ENCODE data around the gene CFAP20DC.

CFAP20DC gene

GRCh38 chr3:59088761-59089160 is 38.9 kb upstream of the CFAP20DC start:
- no peaks in the 10 kb centered on the region for H3K79me1 ChIP-seq (ENCODE audit: low read depth, low read length)
- H3K4me3 ChIP-seq (ENCODE audit: low read length in 2 of 2) = no peak overlapping the region
- WGBS, 2 donors (ENCODE audit: extremely low coverage in 2 of 2, insufficient read length in 2 of 2, insufficient replicate concordance in 1 of 2) = no CpG with 5 or more reads among the region's 1 CpG
- H4K91ac ChIP-seq (ENCODE audit: low read depth, low read length, poor library complexity) = no peak overlapping the region
- no peak for DNase-seq (ENCODE audit: low spot score)
- no peak overlapping the region for H3K14ac ChIP-seq (ENCODE audit: low read length)
- H3K4me2 ChIP-seq (ENCODE audit: insufficient read depth, low read length, poor library complexity, severe bottlenecking) = no peak overlapping the region
- H3K36me3 ChIP-seq (replicated peaks in 1 of 2; ENCODE audit: control insufficient read depth in 2 of 2, insufficient read depth in 2 of 2, low read length in 2 of 2) = no peaks in the 10 kb centered on the region
- H3K27ac ChIP-seq (replicated peaks; ENCODE audit: low read length) = no peak overlapping the region
- H3K9me3 ChIP-seq (replicated peaks in 1 of 2; ENCODE audit: control insufficient read depth in 2 of 2, insufficient read depth in 1 of 2, low read depth in 1 of 2, low read length in 2 of 2) = no peaks in the 10 kb centered on the region
- no peaks in the 10 kb centered on the region for H3K4me1 ChIP-seq (ENCODE audit: control insufficient read depth in 2 of 2, insufficient read depth in 1 of 2, low read depth in 1 of 2, low read length in 2 of 2)
- H2BK5ac ChIP-seq (ENCODE audit: low read length) = no peak overlapping the region
- no peak overlapping the region for H2AK5ac ChIP-seq (ENCODE audit: low read depth, low read length)
- no peak overlapping the region for H2BK15ac ChIP-seq (ENCODE audit: low read length)
- no peak overlapping the region for H3K9ac ChIP-seq (ENCODE audit: low read depth, low read length, poor library complexity)
- H2BK120ac ChIP-seq (ENCODE audit: low read depth, low read length) = no peak overlapping the region
- H3K4ac ChIP-seq (ENCODE audit: low read length) = no peak overlapping the region
- no peak overlapping the region for H2BK12ac ChIP-seq (ENCODE audit: low read length)
- no peak overlapping the region for H4K8ac ChIP-seq (ENCODE audit: low read depth, low read length)
- H3K23ac ChIP-seq (ENCODE audit: low read depth, low read length, poor library complexity) = no peak overlapping the region
- H3K18ac ChIP-seq (ENCODE audit: low read length) = no peak overlapping the region
- H3K27me3 ChIP-seq (ENCODE audit: control insufficient read depth in 3 of 3, insufficient read depth in 3 of 3, low read depth in 1 of 3, low read length in 3 of 3) = peaks cover 0 to 9% (median 0%) of the 10 kb centered on the region in 3 experiments
- no peak overlapping the region for H2AFZ ChIP-seq (ENCODE audit: low read length)

DNA sequence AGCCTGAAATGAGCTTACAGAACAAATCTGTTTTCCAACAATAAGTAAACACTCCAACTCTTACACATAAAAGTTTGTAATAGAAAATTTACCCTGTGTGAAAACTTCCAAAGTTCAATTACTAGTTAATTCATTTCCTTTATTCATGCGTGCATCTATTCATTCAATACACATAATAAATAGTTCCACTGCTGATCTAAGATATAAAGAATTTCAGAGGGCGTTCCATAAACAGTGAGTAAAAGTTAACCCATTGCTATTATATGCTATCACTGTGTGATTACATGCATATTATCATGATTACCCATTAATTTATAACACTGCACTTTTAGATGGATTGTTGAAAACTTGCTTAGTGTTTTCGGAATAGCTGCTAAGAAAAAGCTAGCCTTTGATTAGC is 36.2 kb upstream of the CFAP20DC start:
- no peak overlapping the region for H3K4ac ChIP-seq (ENCODE audit: low read length)
- H3K36me3 ChIP-seq (replicated peaks in 1 of 2; ENCODE audit: control insufficient read depth in 2 of 2, insufficient read depth in 2 of 2, low read length in 2 of 2) = no peaks in the 10 kb centered on the region
- no peak overlapping the region for H2BK5ac ChIP-seq (ENCODE audit: low read length)
- no peak overlapping the region for H4K8ac ChIP-seq (ENCODE audit: low read depth, low read length)
- H3K9me3 ChIP-seq (replicated peaks in 1 of 2; ENCODE audit: control insufficient read depth in 2 of 2, insufficient read depth in 1 of 2, low read depth in 1 of 2, low read length in 2 of 2) = no peaks in the 10 kb centered on the region
- no peak overlapping the region for H3K14ac ChIP-seq (ENCODE audit: low read length)
- no peak overlapping the region for H2AFZ ChIP-seq (ENCODE audit: low read length)
- H3K23ac ChIP-seq (ENCODE audit: low read depth, low read length, poor library complexity) = no peak overlapping the region
- H3K9ac ChIP-seq (ENCODE audit: low read depth, low read length, poor library complexity) = no peak overlapping the region
- no peak overlapping the region for H2AK5ac ChIP-seq (ENCODE audit: low read depth, low read length)
- no peak overlapping the region for H3K4me2 ChIP-seq (ENCODE audit: insufficient read depth, low read length, poor library complexity, severe bottlenecking)
- H2BK12ac ChIP-seq (ENCODE audit: low read length) = no peak overlapping the region
- no peak overlapping the region for H3K18ac ChIP-seq (ENCODE audit: low read length)
- H4K91ac ChIP-seq (ENCODE audit: low read depth, low read length, poor library complexity) = no peak overlapping the region
- no peak overlapping the region for H2BK120ac ChIP-seq (ENCODE audit: low read depth, low read length)
- H3K27ac ChIP-seq (replicated peaks; ENCODE audit: low read length) = no peak overlapping the region
- DNase-seq (ENCODE audit: low spot score) = no peak
- H2BK15ac ChIP-seq (ENCODE audit: low read length) = no peak overlapping the region
- no peak overlapping the region for H3K4me3 ChIP-seq (ENCODE audit: low read length in 2 of 2)
- H3K4me1 ChIP-seq (ENCODE audit: control insufficient read depth in 2 of 2, insufficient read depth in 1 of 2, low read depth in 1 of 2, low read length in 2 of 2) = no peaks in the 10 kb centered on the region
- H3K27me3 ChIP-seq (ENCODE audit: control insufficient read depth in 3 of 3, insufficient read depth in 3 of 3, low read depth in 1 of 3, low read length in 3 of 3) = peaks cover 0 to 3% (median 0%) of the 10 kb centered on the region in 3 experiments
- H3K79me1 ChIP-seq (ENCODE audit: low read depth, low read length) = no peaks in the 10 kb centered on the region
- no CpG with 5 or more reads among the region's 3 CpGs for WGBS, 2 donors (ENCODE audit: extremely low coverage in 2 of 2, insufficient read length in 2 of 2, insufficient replicate concordance in 1 of 2)

- Histone ChIP-seq H3K4me2 (ENCODE audit: insufficient read depth, low read length, poor library complexity, severe bottlenecking) (no peak overlapping the region), H4K91ac (ENCODE audit: low read depth, low read length, poor library complexity) (no peak overlapping the region), H2AK5ac (ENCODE audit: low read depth, low read length) (no peak overlapping the region), H3K36me3 (replicated peaks in 1 of 2; ENCODE audit: control insufficient read depth in 2 of 2, insufficient read depth in 2 of 2, low read length in 2 of 2) (no peaks in the 10 kb centered on the region), H3K14ac (ENCODE audit: low read length) (no peak overlapping the region), H3K4me3 (ENCODE audit: low read length in 2 of 2) (no peak overlapping the region), H3K9me3 (replicated peaks in 1 of 2; ENCODE audit: control insufficient read depth in 2 of 2, insufficient read depth in 1 of 2, low read depth in 1 of 2, low read length in 2 of 2) (no peaks in the 10 kb centered on the region), H3K27ac (replicated peaks; ENCODE audit: low read length) (no peak overlapping the region), H3K4ac (ENCODE audit: low read length) (no peak overlapping the region), H2BK5ac (ENCODE audit: low read length) (no peak overlapping the region), H3K23ac (ENCODE audit: low read depth, low read length, poor library complexity) (no peak overlapping the region), H2AFZ (ENCODE audit: low read length) (no peak overlapping the region), H3K18ac (ENCODE audit: low read length) (no peak overlapping the region), H2BK120ac (ENCODE audit: low read depth, low read length) (no peak overlapping the region), H3K27me3 (ENCODE audit: control insufficient read depth in 3 of 3, insufficient read depth in 3 of 3, low read depth in 1 of 3, low read length in 3 of 3) (no peaks in the 10 kb centered on the region), H3K4me1 (ENCODE audit: control insufficient read depth in 2 of 2, insufficient read depth in 1 of 2, low read depth in 1 of 2, low read length in 2 of 2) (no peaks in the 10 kb centered on the region), H2BK15ac (ENCODE audit: low read length) (no peak overlapping the region), H2BK12ac (ENCODE audit: low read length) (no peak overlapping the region), H4K8ac (ENCODE audit: low read depth, low read length) (no peak overlapping the region), H3K9ac (ENCODE audit: low read depth, low read length, poor library complexity) (no peak overlapping the region), H3K79me1 (ENCODE audit: low read depth, low read length) (no peaks in the 10 kb centered on the region)
- no peak for DNase-seq (ENCODE audit: low spot score)
- no CpG with 5 or more reads among the region's 1 CpG for WGBS, 2 donors (ENCODE audit: extremely low coverage in 2 of 2, insufficient read length in 2 of 2, insufficient replicate concordance in 1 of 2)
Observed at GRCh38 chr3:59084583-59084982, 34.8 kb upstream of the CFAP20DC start.

- Histone ChIP-seq H4K8ac (ENCODE audit: low read depth, low read length) (no peak overlapping the region), H3K4me3 (ENCODE audit: low read length in 2 of 2) (no peak overlapping the region), H3K23ac (ENCODE audit: low read depth, low read length, poor library complexity) (no peak overlapping the region), H3K4me1 (ENCODE audit: control insufficient read depth in 2 of 2, insufficient read depth in 1 of 2, low read depth in 1 of 2, low read length in 2 of 2) (no peaks in the 10 kb centered on the region), H2BK15ac (ENCODE audit: low read length) (no peak overlapping the region), H3K14ac (ENCODE audit: low read length) (no peak overlapping the region), H2AK5ac (ENCODE audit: low read depth, low read length) (no peak overlapping the region), H2BK120ac (ENCODE audit: low read depth, low read length) (no peak overlapping the region), H3K36me3 (replicated peaks in 1 of 2; ENCODE audit: control insufficient read depth in 2 of 2, insufficient read depth in 2 of 2, low read length in 2 of 2) (no peaks in the 10 kb centered on the region), H3K18ac (ENCODE audit: low read length) (no peak overlapping the region), H3K9me3 (replicated peaks in 1 of 2; ENCODE audit: control insufficient read depth in 2 of 2, insufficient read depth in 1 of 2, low read depth in 1 of 2, low read length in 2 of 2) (no peaks in the 10 kb centered on the region), H3K4ac (ENCODE audit: low read length) (no peak overlapping the region), H2BK5ac (ENCODE audit: low read length) (no peak overlapping the region), H3K4me2 (ENCODE audit: insufficient read depth, low read length, poor library complexity, severe bottlenecking) (no peak overlapping the region), H3K27ac (replicated peaks; ENCODE audit: low read length) (no peak overlapping the region), H3K27me3 (ENCODE audit: control insufficient read depth in 3 of 3, insufficient read depth in 3 of 3, low read depth in 1 of 3, low read length in 3 of 3) (no peaks in the 10 kb centered on the region), H2BK12ac (ENCODE audit: low read length) (no peak overlapping the region), H4K91ac (ENCODE audit: low read depth, low read length, poor library complexity) (no peak overlapping the region), H2AFZ (ENCODE audit: low read length) (no peak overlapping the region), H3K9ac (ENCODE audit: low read depth, low read length, poor library complexity) (no peak overlapping the region), H3K79me1 (ENCODE audit: low read depth, low read length) (no peaks in the 10 kb centered on the region)
- WGBS, 2 donors (ENCODE audit: extremely low coverage in 2 of 2, insufficient read length in 2 of 2, insufficient replicate concordance in 1 of 2) = no CpG with 5 or more reads among the region's 4 CpGs
- DNase-seq (ENCODE audit: low spot score) = no peak
Observed at GRCh38 chr3:59082106-59082505, 32.3 kb upstream of the CFAP20DC start.

Data from neuronal stem cell (in vitro differentiated cells).